H1 (cell line): ENCODE measurements around the gene ZNF565. TPM values are rescaled to one million over a fixed set of nuclear protein-coding genes. Genes with fewer than 3 reads are reported as not detected.

Experiments used
- CTCF ChIA-PET: fragments of 300-600 bp; sonication (Branson Sonifier 250); formaldehyde crosslinking; loops from one replicate; lab custom pipeline; 2021; ENCODE audit not compliant: partially characterized antibody; lab: Charles Lee
- POLR2A ChIA-PET: fragments of 300-600 bp; sonication (Branson Sonifier 250); formaldehyde crosslinking; loops from one replicate; lab custom pipeline; 2021; ENCODE audit warnings: inconsistent platforms; ENCODE audit not compliant: partially characterized antibody; lab: Charles Lee
- DNase-seq, 2 experiments: peaks; one replicate each; pipeline versions ENCODE4 v3.0.0 to v3.0.0-alpha.2; 2010 to 2022; ENCODE audit warnings: low spot score in 2 of 2, low read depth in 1 of 2, mixed read lengths in 1 of 2
- FAIRE-seq: peaks from 2 replicates; lab custom pipeline; 2011; peaks lifted over from hg19 to GRCh38; lab: Jason Lieb, UNC
- H2AFZ ChIP-seq: 2 replicates; pipeline ENCODE4 v1.8.1; 2012; ENCODE audit warnings: low read length, inconsistent platforms
- H2AK5ac ChIP-seq: 2 replicates; pipeline ENCODE4 v1.6.1; 2013; ENCODE audit warnings: low read depth, low read length
- H2BK120ac ChIP-seq: replicated peaks from 2 replicates; pipeline ENCODE3; 2013; ENCODE audit warnings: low read depth, low read length, inconsistent platforms
- H2BK12ac ChIP-seq: 2 replicates; pipeline ENCODE4 v1.6.1; 2013; ENCODE audit warnings: low read depth, low read length
- H2BK15ac ChIP-seq: 2 replicates; pipeline ENCODE4 v1.6.1; 2013; ENCODE audit warnings: low read length
- H2BK20ac ChIP-seq: 2 replicates; pipeline ENCODE4 v1.6.1; 2013; ENCODE audit warnings: low read length
- H2BK5ac ChIP-seq: 2 replicates; pipeline ENCODE4 v1.6.1; 2013; ENCODE audit warnings: low read depth, low read length
- H3K14ac ChIP-seq: 2 replicates; pipeline ENCODE4 v1.6.1; 2013; ENCODE audit warnings: inconsistent platforms; ENCODE audit not compliant: insufficient read length
- H3K18ac ChIP-seq: 2 replicates; pipeline ENCODE4 v1.6.1; 2013; ENCODE audit warnings: low read length; ENCODE audit errors: extremely low read depth
- H3K23ac ChIP-seq: 2 replicates; pipeline ENCODE4 v1.6.1; 2013; ENCODE audit warnings: inconsistent platforms; ENCODE audit not compliant: insufficient read length
- H3K23me2 ChIP-seq: 2 replicates; pipeline ENCODE4 v1.6.1; 2013; ENCODE audit warnings: low read depth, low read length
- H3K27ac ChIP-seq: 2 replicates; pipeline ENCODE4 v1.6.1; 2011; ENCODE audit warnings: low read depth, low read length, inconsistent platforms
- H3K27me3 ChIP-seq, 4 experiments: replicated peaks in 1 of 4; 1 replicate in 1 of 4; 2 replicates in 3 of 4; pipeline versions ENCODE4 v1.6.1 to v1.8.1; 2011 to 2013; ENCODE audit warnings: low read length in 3 of 4, mild to moderate bottlenecking in 3 of 4, inconsistent platforms in 2 of 4, mixed read lengths in 2 of 4, moderate library complexity in 1 of 4; ENCODE audit not compliant: control insufficient read depth in 3 of 4, insufficient read depth in 3 of 4; ENCODE audit errors: extremely low read depth in 1 of 4
- H3K36me3 ChIP-seq, 4 experiments: 2 replicates each; pipeline versions ENCODE4 v1.6.1 to v1.8.1; 2011 to 2013; ENCODE audit warnings: mild to moderate bottlenecking in 4 of 4, low read length in 3 of 4, moderate library complexity in 2 of 4, control low read depth in 1 of 4, inconsistent platforms in 1 of 4; ENCODE audit not compliant: insufficient read depth in 4 of 4, control insufficient read depth in 2 of 4
- H3K4ac ChIP-seq: replicated peaks from 2 replicates; pipeline ENCODE3; 2013; ENCODE audit warnings: low read length, low read depth, mixed read lengths, inconsistent platforms; ENCODE audit not compliant: insufficient read length
- H3K4me1 ChIP-seq, 4 experiments: replicated peaks in 1 of 4; 1 replicate in 1 of 4; 2 replicates in 3 of 4; pipeline versions ENCODE4 v1.6.1 to v1.8.1; 2011 to 2013; ENCODE audit warnings: low read length in 3 of 4, inconsistent platforms in 2 of 4, mixed read lengths in 1 of 4; ENCODE audit not compliant: insufficient read depth in 4 of 4, control insufficient read depth in 3 of 4
- H3K4me2 ChIP-seq, 2 experiments: 2 replicates each; pipeline versions ENCODE4 v1.6.1 to v1.8.1; 2011 to 2013; ENCODE audit warnings: low read depth in 2 of 2, low read length in 2 of 2, control low read depth in 1 of 2, inconsistent platforms in 1 of 2, mild to moderate bottlenecking in 1 of 2; ENCODE audit not compliant: insufficient read depth in 1 of 2
- H3K4me3 ChIP-seq, 4 experiments: fragments of 200-600, 300-600 bp in 1 of 4; sonication (generic), shearing (Covaris generic), sonication (Bioruptor Twin) in 1 of 4; 2 replicates each; pipeline versions ENCODE4 v1.5.1 to v1.8.1; 2011 to 2016; ENCODE audit warnings: low read length in 4 of 4, low read depth in 3 of 4, control low read depth in 2 of 4, inconsistent platforms in 2 of 4, mild to moderate bottlenecking in 2 of 4, mixed read lengths in 1 of 4, moderate library complexity in 1 of 4; ENCODE audit not compliant: insufficient read depth in 2 of 4; ENCODE audit errors: extremely low read depth in 1 of 4
- H3K56ac ChIP-seq: replicated peaks from 2 replicates; pipeline ENCODE3; 2013; ENCODE audit warnings: low read depth, mild to moderate bottlenecking, mixed read lengths, low read length, inconsistent platforms; ENCODE audit not compliant: insufficient read length
- H3K79me1 ChIP-seq: 2 replicates; pipeline ENCODE4 v1.6.1; 2013; ENCODE audit warnings: low read depth, low read length, control low read depth
- H3K79me2 ChIP-seq, 2 experiments: 2 replicates each; pipeline versions ENCODE4 v1.6.1 to v1.8.1; 2012 to 2013; ENCODE audit warnings: low read length in 2 of 2, mild to moderate bottlenecking in 2 of 2, inconsistent platforms in 1 of 2; ENCODE audit not compliant: insufficient read depth in 2 of 2, control insufficient read depth in 1 of 2
- H3K9ac ChIP-seq, 4 experiments: replicated peaks in 1 of 4; 1 replicate in 1 of 4; 2 replicates in 3 of 4; pipeline versions ENCODE4 v1.6.1 to v1.8.1; 2011 to 2013; ENCODE audit warnings: low read depth in 3 of 4, low read length in 3 of 4, control low read depth in 2 of 4, mild to moderate bottlenecking in 2 of 4, moderate library complexity in 2 of 4, inconsistent platforms in 1 of 4; ENCODE audit errors: extremely low read depth in 1 of 4
- H3K9me3 ChIP-seq, 2 experiments: 2 replicates each; pipeline versions ENCODE4 v1.6.1 to v1.8.1; 2012 to 2013; ENCODE audit warnings: mild to moderate bottlenecking in 2 of 2, moderate library complexity in 2 of 2, control low read depth in 1 of 2, inconsistent platforms in 1 of 2, low read depth in 1 of 2, low read length in 1 of 2, mixed read lengths in 1 of 2; ENCODE audit not compliant: insufficient read depth in 2 of 2
- H4K20me1 ChIP-seq, 2 experiments: replicated peaks in 1 of 2; 2 replicates each; pipeline versions ENCODE3 to v1.8.1; 2011 to 2013; ENCODE audit warnings: inconsistent platforms in 2 of 2, low read length in 2 of 2, mild to moderate bottlenecking in 1 of 2; ENCODE audit not compliant: insufficient read depth in 2 of 2, control insufficient read depth in 1 of 2
- H4K5ac ChIP-seq: 2 replicates; pipeline ENCODE4 v1.6.1; 2013; ENCODE audit warnings: low read length, low read depth, mixed read lengths, inconsistent platforms; ENCODE audit not compliant: insufficient read length
- H4K8ac ChIP-seq: 2 replicates; pipeline ENCODE4 v1.8.0; 2013; ENCODE audit warnings: mild to moderate bottlenecking, moderate library complexity, low read length, inconsistent platforms; ENCODE audit not compliant: insufficient read depth; ENCODE audit errors: extremely low read depth
- H4K91ac ChIP-seq: replicated peaks from 2 replicates; pipeline ENCODE3; 2013; ENCODE audit warnings: low read length, mixed read lengths, inconsistent platforms; ENCODE audit not compliant: insufficient read length
- ASH2L ChIP-seq: fragments of 200-600, 300-600 bp; sonication (generic); IDR thresholded peaks from one replicate; pipeline ENCODE4 v1.7.1; 2017; ENCODE audit warnings: low read length
- CREB1 ChIP-seq: IDR thresholded peaks from 2 replicates; pipeline ENCODE4 v1.6.1; 2012; ENCODE audit warnings: inconsistent platforms
- EGR1 ChIP-seq: IDR thresholded peaks from 2 replicates; pipeline ENCODE4 v1.6.1; 2011; ENCODE audit warnings: low read depth, low read length, borderline replicate concordance
- EP300 ChIP-seq, 2 experiments: IDR thresholded peaks; 1 replicate in 1 of 2; 2 replicates in 1 of 2; pipeline ENCODE4 v1.6.1; 2011 to 2012; ENCODE audit warnings: low read depth in 2 of 2, low read length in 2 of 2, mild to moderate bottlenecking in 2 of 2, borderline replicate concordance in 1 of 2, inconsistent platforms in 1 of 2, moderate library complexity in 1 of 2
- EZH2 ChIP-seq: fragments of 200-600 bp; sonication (generic); IDR thresholded peaks from 2 replicates; pipeline ENCODE4 v1.7.1; 2012; ENCODE audit warnings: low read depth, mild to moderate bottlenecking, moderate library complexity, low read length, inconsistent platforms; ENCODE audit not compliant: severe bottlenecking
- GABPA ChIP-seq: IDR thresholded peaks from 2 replicates; pipeline ENCODE4 v1.6.1; 2011; ENCODE audit warnings: mild to moderate bottlenecking, low read length, moderate library complexity, borderline replicate concordance; ENCODE audit not compliant: insufficient read depth
- HDAC6 ChIP-seq: IDR thresholded peaks from one replicate; pipeline ENCODE4 v1.7.1; 2012; ENCODE audit warnings: low read depth, mild to moderate bottlenecking, inconsistent platforms, low read length, moderate library complexity
- RBBP5 ChIP-seq: IDR thresholded peaks from 2 replicates; pipeline ENCODE4 v1.7.1; 2012; ENCODE audit warnings: low read depth, mild to moderate bottlenecking, inconsistent platforms, low read length, moderate library complexity, borderline replicate concordance
- RFX5 ChIP-seq: IDR thresholded peaks from 2 replicates; pipeline ENCODE4 v1.6.1; 2011; ENCODE audit warnings: low read depth, low read length, improper control_type of control experiment, borderline replicate concordance
- TBP ChIP-seq: IDR thresholded peaks from 2 replicates; pipeline ENCODE4 v1.6.1; 2011; ENCODE audit warnings: low read depth, low read length, improper control_type of control experiment
- TEAD4 ChIP-seq: IDR thresholded peaks from 2 replicates; pipeline ENCODE4 v1.6.1; 2012; ENCODE audit warnings: low read depth, low read length, inconsistent platforms, mixed read lengths
- WGBS, 2 experiments: shearing (Covaris generic) in 1 of 2; methylation state at CpG; one replicate each; pipeline versions ENCODE4 v1.1.6 to v1.1.7; 2013 to 2015; ENCODE audit warnings: low lambda C conversion rate in 2 of 2, mixed read lengths in 2 of 2, inconsistent platforms in 1 of 2, low coverage in 1 of 2, missing lambda C conversion rate in 1 of 2; ENCODE audit not compliant: insufficient replicate concordance in 2 of 2, insufficient coverage in 1 of 2, insufficient read length in 1 of 2; ENCODE audit errors: extremely low coverage in 1 of 2, missing lambda C conversion rate in 1 of 2; 5-methylcytosine and 5-hydroxymethylcytosine counted together
- polyA plus RNA-seq, 7 experiments: library from polyadenylated mRNA; depleted of rRNA in 3 of 7; stranded (reverse) in 5 of 7; unstranded in 2 of 7; fragments of >200 nt in 5 of 7; fragments of 200-250 nt in 2 of 7; gene quantifications; 1 replicate in 5 of 7; 2 replicates in 1 of 7; 4 replicates in 1 of 7; pipeline versions ENCODE4 v1.2.1 to v1.2.3, GENCODE V29; 2011 to 2013; ENCODE audit warnings: missing spikeins in 2 of 7, mixed read lengths in 2 of 7
- total RNA-seq: library from RNA; stranded (reverse); fragmentation: NEBNext Ultra II Directional; extraction: Animal tissue kit (Norgen Biotek cat#: 25700); gene quantifications from 2 replicates; pipeline ENCODE4 v1.2.1, GENCODE V29; 2021
- TF ChIP-seq, protein P1 (sequence below): IDR thresholded peaks from 2 replicates; pipeline ENCODE4 v1.6.1; 2012; ENCODE audit warnings: inconsistent platforms

The ZNF565 gene
- total and polyA plus RNA-seq, 2 of the 8 experiments (the other 6 are each of a cell fraction or from before 2014, with no cell fraction given) = 0.89 to 3.1 TPM

DNA sequence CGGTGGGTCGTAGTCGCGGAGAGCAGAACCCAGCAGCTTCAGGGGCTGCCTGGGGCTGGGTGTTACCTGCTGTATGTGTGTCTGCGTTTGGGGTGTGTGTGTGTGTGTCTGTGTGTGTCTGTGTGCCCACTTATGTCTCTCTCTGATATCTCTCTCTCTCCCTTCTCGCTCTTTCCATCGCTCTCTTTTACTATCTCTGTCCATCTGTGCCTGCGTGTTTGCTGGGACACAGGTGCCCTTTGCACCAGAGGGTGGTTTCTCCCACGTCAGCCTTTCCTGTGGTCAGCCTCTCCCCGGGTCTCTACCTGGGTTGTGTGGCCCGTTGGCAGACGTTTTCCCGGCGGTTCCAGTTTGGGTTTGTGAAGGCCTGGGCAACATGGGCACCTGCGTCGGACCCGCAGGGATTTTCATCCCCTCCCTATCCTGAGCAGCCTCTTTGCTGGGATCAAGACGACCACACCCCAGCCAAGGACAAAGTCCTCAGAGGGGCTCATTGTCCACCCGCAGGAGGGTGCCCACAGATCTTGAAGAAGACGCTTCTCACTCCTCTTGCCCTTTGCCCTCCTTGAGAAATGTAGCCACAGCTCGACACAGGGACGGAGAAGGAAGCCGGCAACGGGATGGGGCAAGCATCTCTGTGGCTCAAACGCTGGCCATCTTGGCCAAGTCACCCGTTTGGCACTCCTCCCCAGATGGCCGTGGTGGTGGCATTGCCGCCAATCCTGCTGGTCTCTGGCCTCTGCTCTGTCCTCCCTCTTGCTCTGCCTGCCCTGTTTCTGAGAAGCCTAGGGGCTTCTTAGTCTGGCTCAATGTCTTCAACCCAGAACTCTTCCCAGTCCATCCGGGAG lies 43.8 kb upstream of the ZNF565 start:
- Histone ChIP-seq H3K79me2 (no peaks in the 10 kb centered on the region), H3K23ac (no peak overlapping the region), H3K23me2 (no peaks in the 10 kb centered on the region), H2BK5ac (no peak overlapping the region), H2BK12ac (no peak overlapping the region), H3K4me1 (no peaks in the 10 kb centered on the region; a peak in 1 of 7 replicates), H3K4me2 (peak overlapping the region in 1 of 2 experiments; percentile 43; a peak in 1 of 4 replicates), H3K9me3 (peaks cover 6 to 51% of the 10 kb centered on the region in 2 experiments), H4K5ac (no peak overlapping the region), H3K9ac (no peak overlapping the region), H2AK5ac (no peak overlapping the region), H4K8ac (no peak overlapping the region), H3K79me1 (no peaks in the 10 kb centered on the region), H3K27me3 (no peaks in the 10 kb centered on the region), H4K91ac (no peak overlapping the region), H2AFZ (no peak overlapping the region), H3K36me3 (peaks cover 0 to 2% (median 0%) of the 10 kb centered on the region in 4 experiments; a peak in 1 of 8 replicates), H3K4me3 (peak overlapping the region in 1 of 4 experiments; percentile 34; a peak in 1 of 8 replicates), H3K18ac (no peak overlapping the region), H2BK120ac (no peak overlapping the region), H3K27ac (no peak overlapping the region), H2BK15ac (no peak overlapping the region), H3K4ac (no peak overlapping the region), H2BK20ac (no peak overlapping the region), H3K14ac (no peak overlapping the region), H3K56ac (no peak overlapping the region), H4K20me1 (no peaks in the 10 kb centered on the region)
- ChIA-PET CTCF (no interaction called here), POLR2A (no interaction called here)
- FAIRE-seq (no peak), DNase-seq (no peak)
- WGBS, 2 experiments = 90% methylated on average over 28 of the region's 29 CpGs; no CpG with 5 or more reads in 1 of the 2 experiments
- TF ChIP-seq TEAD4 (no peak), GABPA (no peak), EP300 (IDR thresholded peaks at IDR 0.05; ENCODE audit: borderline replicate concordance in 1 of 2, low read depth in 2 of 2, low read length in 2 of 2) (no peak), CREB1 (no peak), HDAC6 (no peak), EZH2 (no peak), ASH2L (no peak), TBP (no peak), RFX5 (no peak), RBBP5 (no peak), EGR1 (no peak)
- TF ChIP-seq, protein P1, sequence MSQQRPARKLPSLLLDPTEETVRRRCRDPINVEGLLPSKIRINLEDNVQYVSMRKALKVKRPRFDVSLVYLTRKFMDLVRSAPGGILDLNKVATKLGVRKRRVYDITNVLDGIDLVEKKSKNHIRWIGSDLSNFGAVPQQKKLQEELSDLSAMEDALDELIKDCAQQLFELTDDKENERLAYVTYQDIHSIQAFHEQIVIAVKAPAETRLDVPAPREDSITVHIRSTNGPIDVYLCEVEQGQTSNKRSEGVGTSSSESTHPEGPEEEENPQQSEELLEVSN = no peak
